Glutamatergic neuron (in vitro differentiated cells): ENCODE results near the gene PTBP1. TPM values are rescaled to one million over a fixed set of nuclear protein-coding genes. Genes with fewer than 3 reads are reported as not detected.

Experiments used
- DNase-seq: peaks from one replicate; pipeline ENCODE4 v3.0.0; 2022
- H3K27ac Mint-ChIP-seq: one replicate; pipeline ENCODE4 v1.8.0; 2020; ENCODE audit warnings: mild to moderate bottlenecking, mixed read lengths, inconsistent platforms; ENCODE audit not compliant: unreplicated experiment
- H3K27me3 Mint-ChIP-seq: one replicate; pipeline ENCODE4 v1.8.0; 2020; ENCODE audit warnings: mild to moderate bottlenecking, moderate library complexity, mixed read lengths, inconsistent platforms; ENCODE audit not compliant: unreplicated experiment
- H3K36me3 Mint-ChIP-seq: one replicate; pipeline ENCODE4 v1.8.0; 2020; ENCODE audit warnings: mild to moderate bottlenecking, mixed read lengths, inconsistent platforms; ENCODE audit not compliant: unreplicated experiment
- H3K4me1 Mint-ChIP-seq: one replicate; pipeline ENCODE4 v1.8.0; 2020; ENCODE audit warnings: mild to moderate bottlenecking, low read depth, mixed read lengths, inconsistent platforms; ENCODE audit not compliant: unreplicated experiment
- H3K4me3 Mint-ChIP-seq: one replicate; pipeline ENCODE4 v1.8.0; 2020; ENCODE audit warnings: mild to moderate bottlenecking, mixed read lengths, inconsistent platforms; ENCODE audit not compliant: unreplicated experiment
- H3K9me3 Mint-ChIP-seq: one replicate; pipeline ENCODE4 v1.8.0; 2020; ENCODE audit warnings: mild to moderate bottlenecking, moderate library complexity, mixed read lengths, inconsistent platforms; ENCODE audit not compliant: unreplicated experiment
- CTCF ChIP-seq: fragments of 200-600 bp; sonication (generic); IDR thresholded peaks from one replicate; pipeline ENCODE4 v1.5.0; 2021; ENCODE audit not compliant: partially characterized antibody, unreplicated experiment
- total RNA-seq: library from RNA; stranded (reverse); fragmentation: NEBNext Ultra II Directional; extraction: Animal tissue kit (Norgen Biotek cat#: 25700); gene quantifications from one replicate; pipeline ENCODE4 v1.2.1, GENCODE V29; 2021; ENCODE audit not compliant: unreplicated experiment

The PTBP1 gene
- total RNA-seq, 1 donor from 2014 or later, result 244 TPM

- no peak overlapping the region for H3K27ac Mint-ChIP-seq
- H3K27me3 Mint-ChIP-seq, result peaks cover 14% of the 10 kb centered on the region
- TF ChIP-seq CTCF, result no peak
- peaks cover 14% of the 10 kb centered on the region for H3K9me3 Mint-ChIP-seq
- no peak for DNase-seq
- no peak overlapping the region for H3K4me3 Mint-ChIP-seq
- peaks cover 4% of the 10 kb centered on the region for H3K36me3 Mint-ChIP-seq
- peaks cover 4% of the 10 kb centered on the region for H3K4me1 Mint-ChIP-seq
These were observed 41.0 kb upstream of the PTBP1 start for GRCh38 chr19:756236-756635.

- peaks cover 4% of the 10 kb centered on the region for H3K4me1 Mint-ChIP-seq
- H3K27me3 Mint-ChIP-seq, result peaks cover 14% of the 10 kb centered on the region
- H3K36me3 Mint-ChIP-seq, result peaks cover 4% of the 10 kb centered on the region
- H3K27ac Mint-ChIP-seq, result no peak overlapping the region
- DNase-seq, result no peak
- H3K9me3 Mint-ChIP-seq, result peaks cover 14% of the 10 kb centered on the region
- TF ChIP-seq CTCF, result no peak
- no peak overlapping the region for H3K4me3 Mint-ChIP-seq
These were observed 40.2 kb upstream of the PTBP1 start for GRCh38 chr19:756821-757688.

- TF ChIP-seq CTCF, result no peak
- peaks cover 4% of the 10 kb centered on the region for H3K36me3 Mint-ChIP-seq
- no peak for DNase-seq
- H3K4me1 Mint-ChIP-seq, result peaks cover 2% of the 10 kb centered on the region
- H3K4me3 Mint-ChIP-seq, result no peak overlapping the region
- no peak overlapping the region for H3K27ac Mint-ChIP-seq
- H3K9me3 Mint-ChIP-seq, result peaks cover 12% of the 10 kb centered on the region
- peaks cover 14% of the 10 kb centered on the region for H3K27me3 Mint-ChIP-seq
These were observed 39.2 kb upstream of the PTBP1 start for GRCh38 chr19:757811-758668.

- H3K36me3 Mint-ChIP-seq, result peaks cover 4% of the 10 kb centered on the region
- H3K4me1 Mint-ChIP-seq, result no peaks in the 10 kb centered on the region
- peaks cover 9% of the 10 kb centered on the region for H3K9me3 Mint-ChIP-seq
- no peak overlapping the region for H3K27ac Mint-ChIP-seq
- DNase-seq, result no peak
- no peak overlapping the region for H3K4me3 Mint-ChIP-seq
- no peak for TF ChIP-seq CTCF
- H3K27me3 Mint-ChIP-seq, result peaks cover 10% of the 10 kb centered on the region
These were observed 34.1 kb upstream of the PTBP1 start for GRCh38 chr19:763181-763580.
